Smooth muscle cell (in vitro differentiated cells): Measurements from ENCODE around the gene PPP1CA. TPM values are rescaled to one million over a fixed set of nuclear protein-coding genes. Genes with fewer than 3 reads are reported as not detected.

Experiments
- DNase-seq: peaks from one replicate; lab custom pipeline; 2025; ENCODE audit not compliant: unreplicated experiment; lab: John Stamatoyannopoulos, UW
- H2AFZ ChIP-seq: fragments of 200-600 bp; sonication (generic); 2 replicates; pipeline ENCODE4 v1.6.0; 2016; ENCODE audit warnings: antibody characterized with exemption, low read depth, mild to moderate bottlenecking
- H3F3A ChIP-seq: fragments of 200-600 bp; sonication (generic); 2 replicates; pipeline ENCODE4 v1.6.0; 2017; ENCODE audit warnings: antibody characterized with exemption, low read depth
- H3K27ac ChIP-seq: fragments of 200-600 bp; sonication (generic); 2 replicates; pipeline ENCODE4 v1.5.1; 2016; ENCODE audit warnings: low read depth, mild to moderate bottlenecking
- H3K27me3 ChIP-seq: fragments of 200-600 bp; sonication (generic); 2 replicates; pipeline ENCODE4 v1.6.1; 2016; ENCODE audit warnings: low read depth, mild to moderate bottlenecking
- H3K36me3 ChIP-seq: fragments of 200-600 bp; sonication (generic); 2 replicates; pipeline ENCODE4 v1.5.1; 2016; ENCODE audit warnings: low read depth
- H3K4me1 ChIP-seq: fragments of 200-600 bp; sonication (generic); 2 replicates; pipeline ENCODE4 v1.5.1; 2016; ENCODE audit warnings: low read depth
- H3K4me2 ChIP-seq: fragments of 200-600 bp; sonication (generic); 2 replicates; pipeline ENCODE4 v1.6.0; 2016; ENCODE audit warnings: mild to moderate bottlenecking
- H3K4me3 ChIP-seq: fragments of 200-600 bp; sonication (generic); 2 replicates; pipeline ENCODE4 v1.5.1; 2016; ENCODE audit warnings: mild to moderate bottlenecking
- H3K79me2 ChIP-seq: fragments of 200-600 bp; sonication (generic); 2 replicates; pipeline ENCODE4 v1.6.0; 2016; ENCODE audit warnings: low read depth, mild to moderate bottlenecking
- H3K9ac ChIP-seq: fragments of 200-600 bp; sonication (generic); 2 replicates; pipeline ENCODE4 v1.6.0; 2016; ENCODE audit warnings: low read depth
- H3K9me3 ChIP-seq: fragments of 200-600 bp; sonication (generic); replicated peaks from 2 replicates; pipeline ENCODE4 v1.5.1; 2016; ENCODE audit warnings: low read depth
- H4K20me1 ChIP-seq: fragments of 200-600 bp; sonication (generic); 2 replicates; pipeline ENCODE4 v1.6.0; 2016; ENCODE audit warnings: low read depth
- WGBS: methylation state at CpG from one replicate; pipeline ENCODE4 v1.1.7; 2016; ENCODE audit warnings: low lambda C conversion rate; 5-methylcytosine and 5-hydroxymethylcytosine counted together
- polyA plus RNA-seq: library from polyadenylated mRNA; unstranded; fragments of >200 nt; fragmentation: Nextera tagmentation; extraction: Ambion mirVana; gene quantifications from 2 replicates; pipeline ENCODE4 v1.2.1, GENCODE V29; 2016
- total RNA-seq: library from RNA; depleted of rRNA; stranded (reverse); fragments of >200 nt; gene quantifications from 2 replicates; pipeline ENCODE4 v1.2.3, GENCODE V29; 2014
- TF ChIP-seq, protein P1 (sequence below): fragments of 200-600 bp; sonication (generic); IDR thresholded peaks from 2 replicates; pipeline ENCODE4 v1.5.1; 2017; ENCODE audit warnings: borderline replicate concordance, mild to moderate bottlenecking, antibody characterized with exemption; ENCODE audit not compliant: insufficient read depth, poor library complexity, severe bottlenecking

Gene PPP1CA
- total and polyA plus RNA-seq, 2 experiments from 2014 or later, result 123 to 210 TPM

DNA sequence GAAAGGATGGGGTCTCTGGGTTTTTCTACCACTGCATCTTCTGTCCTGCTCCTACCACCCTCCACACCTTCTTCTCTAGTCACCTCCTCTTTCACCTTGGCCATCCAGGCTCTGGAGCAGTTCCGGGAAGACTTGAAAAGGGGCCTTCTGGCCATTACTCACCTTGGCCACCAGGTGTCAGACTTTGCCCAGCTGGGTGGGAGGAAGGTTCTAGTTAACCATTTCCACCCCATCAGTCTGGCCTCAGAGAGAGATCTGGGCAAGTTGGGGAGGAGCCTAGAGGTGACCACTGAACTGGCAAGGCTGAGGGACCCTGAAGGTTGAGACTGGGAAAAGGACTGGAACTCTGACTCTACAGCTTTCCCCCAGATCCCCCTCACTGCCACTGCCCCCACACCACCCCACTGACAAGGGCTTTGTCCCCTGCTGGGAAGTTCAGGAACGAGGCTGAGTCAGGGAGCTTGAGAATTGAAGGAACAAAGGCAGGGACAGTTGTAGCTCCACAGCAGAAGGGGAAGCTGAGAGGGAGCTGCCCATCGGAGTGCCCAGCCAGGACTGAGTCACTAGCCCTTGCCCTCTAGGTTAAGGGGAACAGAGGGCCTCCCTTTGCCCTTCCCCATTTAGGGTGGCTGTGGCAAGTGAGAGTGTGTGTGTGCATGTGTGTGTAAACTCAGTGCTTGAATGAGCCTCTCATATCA is 44.6 kb downstream of the PPP1CA start:
- no peaks in the 10 kb centered on the region for H3K9me3 ChIP-seq
- no peak for DNase-seq
- H3K4me1 ChIP-seq, result peaks cover 34% of the 10 kb centered on the region
- peaks cover 6% of the 10 kb centered on the region for H3K79me2 ChIP-seq
- H3F3A ChIP-seq, result peaks cover 27% of the 10 kb centered on the region
- peak overlapping the region; percentile 47 for H3K4me2 ChIP-seq
- no peak overlapping the region for H3K9ac ChIP-seq
- peak overlapping the region; percentile 51 for H2AFZ ChIP-seq
- no peaks in the 10 kb centered on the region for H3K36me3 ChIP-seq
- no peak overlapping the region for H3K4me3 ChIP-seq
- TF ChIP-seq, protein P1, sequence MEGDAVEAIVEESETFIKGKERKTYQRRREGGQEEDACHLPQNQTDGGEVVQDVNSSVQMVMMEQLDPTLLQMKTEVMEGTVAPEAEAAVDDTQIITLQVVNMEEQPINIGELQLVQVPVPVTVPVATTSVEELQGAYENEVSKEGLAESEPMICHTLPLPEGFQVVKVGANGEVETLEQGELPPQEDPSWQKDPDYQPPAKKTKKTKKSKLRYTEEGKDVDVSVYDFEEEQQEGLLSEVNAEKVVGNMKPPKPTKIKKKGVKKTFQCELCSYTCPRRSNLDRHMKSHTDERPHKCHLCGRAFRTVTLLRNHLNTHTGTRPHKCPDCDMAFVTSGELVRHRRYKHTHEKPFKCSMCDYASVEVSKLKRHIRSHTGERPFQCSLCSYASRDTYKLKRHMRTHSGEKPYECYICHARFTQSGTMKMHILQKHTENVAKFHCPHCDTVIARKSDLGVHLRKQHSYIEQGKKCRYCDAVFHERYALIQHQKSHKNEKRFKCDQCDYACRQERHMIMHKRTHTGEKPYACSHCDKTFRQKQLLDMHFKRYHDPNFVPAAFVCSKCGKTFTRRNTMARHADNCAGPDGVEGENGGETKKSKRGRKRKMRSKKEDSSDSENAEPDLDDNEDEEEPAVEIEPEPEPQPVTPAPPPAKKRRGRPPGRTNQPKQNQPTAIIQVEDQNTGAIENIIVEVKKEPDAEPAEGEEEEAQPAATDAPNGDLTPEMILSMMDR, result peak; percentile 88
- no peaks in the 10 kb centered on the region for H3K27me3 ChIP-seq
- WGBS, result 18% methylated on average over 3 of the region's 3 CpGs
- H3K27ac ChIP-seq, result peak overlapping the region; percentile 54
- no peaks in the 10 kb centered on the region for H4K20me1 ChIP-seq

DNA sequence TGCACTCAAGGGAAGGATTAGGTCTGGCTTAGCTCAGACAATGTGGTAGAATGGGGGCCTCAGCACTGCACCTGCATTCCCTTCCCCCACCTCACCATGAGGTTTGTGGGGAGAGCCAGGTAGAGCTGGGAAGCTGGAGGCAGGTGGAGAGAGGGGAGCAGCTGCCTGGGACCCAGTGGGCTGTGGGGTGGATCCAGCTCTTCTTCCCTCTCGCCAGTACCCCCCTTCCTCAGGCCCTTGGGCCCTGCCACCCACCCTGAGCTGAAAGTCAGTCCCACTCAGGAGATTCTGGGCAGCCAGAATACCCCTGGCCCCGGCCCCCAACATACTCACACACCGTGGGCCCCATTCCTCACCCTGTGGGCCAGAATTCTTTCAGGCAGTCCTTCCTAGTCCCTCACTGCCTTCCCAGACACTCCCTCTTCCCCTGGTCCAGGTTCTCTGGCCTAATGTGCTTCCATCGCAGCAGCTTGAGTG is 45.2 kb downstream of the PPP1CA start:
- Histone ChIP-seq H3F3A (peaks cover 27% of the 10 kb centered on the region), H3K4me1 (peaks cover 34% of the 10 kb centered on the region), H3K9ac (no peak overlapping the region), H2AFZ (no peak overlapping the region), H3K4me3 (no peak overlapping the region), H3K36me3 (no peaks in the 10 kb centered on the region), H3K4me2 (no peak overlapping the region), H3K27ac (peak overlapping the region; percentile 98), H4K20me1 (no peaks in the 10 kb centered on the region), H3K79me2 (peaks cover 10% of the 10 kb centered on the region), H3K27me3 (no peaks in the 10 kb centered on the region), H3K9me3 (no peaks in the 10 kb centered on the region)
- DNase-seq, result no peak
- WGBS, result 37% methylated on average over 4 of the region's 4 CpGs
- TF ChIP-seq, protein P1, result no peak

DNA sequence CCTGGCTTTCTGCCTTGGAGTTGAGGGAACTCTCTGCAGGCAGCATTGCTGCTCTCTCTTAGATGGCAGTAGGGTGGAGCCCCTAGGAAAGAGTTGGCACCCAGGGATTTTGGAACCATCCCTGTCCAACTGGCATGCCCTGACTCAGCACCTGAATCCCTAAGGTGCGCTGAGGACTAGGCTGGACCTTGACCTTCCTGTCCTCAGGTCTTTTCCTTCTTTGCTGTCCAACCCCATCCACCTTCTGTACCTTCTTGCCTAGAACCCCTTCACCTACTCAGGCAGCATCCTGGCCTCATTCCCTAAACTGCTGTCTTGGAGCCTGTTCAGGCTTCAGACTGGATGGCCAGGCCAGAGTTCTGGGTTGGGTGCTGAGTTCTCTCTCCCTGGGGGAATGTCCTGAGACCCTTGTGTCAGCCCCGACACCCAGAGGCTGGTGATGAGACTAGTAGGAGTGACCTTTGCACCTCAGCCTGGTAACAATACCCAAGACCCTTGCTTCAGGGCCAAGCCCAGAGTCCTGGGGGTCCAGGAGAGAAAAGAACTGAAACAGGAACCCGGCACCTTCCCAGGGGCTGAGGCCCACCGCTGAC is 45.8 kb downstream of the PPP1CA start:
- peak overlapping the region; percentile 85 for H3K4me2 ChIP-seq
- H2AFZ ChIP-seq, result no peak overlapping the region
- WGBS, result 89% methylated on average over 4 of the region's 4 CpGs
- H4K20me1 ChIP-seq, result peaks cover 2% of the 10 kb centered on the region
- H3K79me2 ChIP-seq, result peaks cover 11% of the 10 kb centered on the region
- no peak overlapping the region for H3K4me3 ChIP-seq
- DNase-seq, result no peak
- no peaks in the 10 kb centered on the region for H3K27me3 ChIP-seq
- no peaks in the 10 kb centered on the region for H3K9me3 ChIP-seq
- peak overlapping the region; percentile 98 for H3K27ac ChIP-seq
- H3K9ac ChIP-seq, result peak overlapping the region; percentile 57
- peaks cover 27% of the 10 kb centered on the region for H3F3A ChIP-seq
- H3K4me1 ChIP-seq, result peaks cover 34% of the 10 kb centered on the region
- H3K36me3 ChIP-seq, result no peaks in the 10 kb centered on the region
- TF ChIP-seq, protein P1, result no peak
